Testis (tissue), 3 donors: ENCODE results near the gene SLC7A14. TPM values are rescaled to one million over a fixed set of nuclear protein-coding genes. Genes with fewer than 3 reads are reported as not detected.

Experiments
- DNase-seq: peaks from one replicate; pipeline ENCODE4 v3.0.0-alpha.2; 2019
- H3K27ac ChIP-seq, 2 donors: fragments of 200-600 bp; sonication (generic); one replicate each; pipeline ENCODE4 v1.5.1; 2019
- H3K27me3 ChIP-seq: fragments of 200-600 bp; sonication (generic); one replicate; pipeline ENCODE4 v1.5.1; 2019
- H3K36me3 ChIP-seq: fragments of 200-600 bp; sonication (generic); one replicate; pipeline ENCODE4 v1.5.1; 2017; ENCODE audit warnings: low read depth; ENCODE audit errors: missing control alignments
- H3K4me1 ChIP-seq: fragments of 200-600 bp; sonication (generic); one replicate; pipeline ENCODE4 v1.5.1; 2019
- H3K4me3 ChIP-seq, 2 donors: fragments of 200-600 bp; sonication (generic); one replicate each; pipeline ENCODE4 v1.5.1; 2017 to 2019
- H3K9me3 ChIP-seq: fragments of 200-600 bp; sonication (generic); one replicate; pipeline ENCODE4 v1.5.1; 2017
- CTCF ChIP-seq, 3 experiments: fragments of 450-650 bp in 2 of 3; fragments of 200-600 bp in 1 of 3; sonication (generic) in 1 of 3; IDR thresholded peaks; one replicate each; pipeline ENCODE4 v1.5.1; 2016 to 2019; ENCODE audit warnings: antibody characterized with exemption in 3 of 3, mild to moderate bottlenecking in 2 of 3, moderate library complexity in 1 of 3
- POLR2A ChIP-seq: fragments of 450-650 bp; IDR thresholded peaks from one replicate; pipeline ENCODE4 v1.6.1; 2017; ENCODE audit warnings: antibody characterized with exemption, mild to moderate bottlenecking, moderate library complexity
- WGBS, 2 donors: methylation state at CpG; one replicate each; pipeline ENCODE4 v1.1.5; 2018; 5-methylcytosine and 5-hydroxymethylcytosine counted together
- intact Hi-C: fragments of 100-400 bp; cut with DNase I; formaldehyde crosslinking; loops from one replicate; pipeline ENCODE4 v1.15.1; 2023; ENCODE audit warnings: low total_unique reads
- polyA plus RNA-seq: library from polyadenylated mRNA; stranded (reverse); fragments of 350-450 nt; fragmentation: Illumina TruSeq; extraction: RNeasy Lipid Tissue Mini Kit (QIAGEN cat#74804); gene quantifications from one replicate; pipeline ENCODE4 v1.2.3, GENCODE V29; 2014; ENCODE audit warnings: low read depth, low replicate concordance; ENCODE audit not compliant: insufficient read depth
- total RNA-seq, 2 donors: library from RNA; depleted of rRNA; stranded (reverse); fragments of >200 nt; gene quantifications; one replicate each; pipeline ENCODE4 v1.2.3, GENCODE V29; 2016

SLC7A14 gene
- total and polyA plus RNA-seq, 3 donors from 2014 or later, result 0.15 to 0.31 (median 0.24) TPM

- no peak for DNase-seq
- Histone ChIP-seq H3K4me3 (no peak overlapping the region), H3K36me3 (no peaks in the 10 kb centered on the region), H3K27me3 (no peaks in the 10 kb centered on the region), H3K27ac (no peak overlapping the region), H3K4me1 (no peaks in the 10 kb centered on the region), H3K9me3 (no peaks in the 10 kb centered on the region)
- no peak for TF ChIP-seq POLR2A
- TF ChIP-seq CTCF (IDR thresholded peaks at IDR 0.05), result no peak
- 91 to 96% methylated on average over 7 of the region's 7 CpGs for WGBS, 2 donors
- intact Hi-C loops, result no loop called here
Measured at GRCh38 chr3:170631755-170632488, 46.0 kb upstream of the SLC7A14 start.

- intact Hi-C loops, result no loop called here
- no peak overlapping the region for H3K27ac ChIP-seq
- TF ChIP-seq CTCF (IDR thresholded peaks at IDR 0.05) (no peak), POLR2A (no peak)
- H3K36me3 ChIP-seq, result no peaks in the 10 kb centered on the region
- H3K9me3 ChIP-seq, result no peaks in the 10 kb centered on the region
- no peaks in the 10 kb centered on the region for H3K27me3 ChIP-seq
- peaks cover 3% of the 10 kb centered on the region for H3K4me1 ChIP-seq
- no peak overlapping the region for H3K4me3 ChIP-seq
- 0 to 59% methylated on average over 1 of the region's 1 CpG for WGBS, 2 donors
- no peak for DNase-seq
Measured at GRCh38 chr3:170623524-170623923, 37.6 kb upstream of the SLC7A14 start.

GRCh38 chr3:170622369-170623159, 36.7 kb upstream of the SLC7A14 start:
- intact Hi-C loops, result no loop called here
- no peak overlapping the region for H3K27ac ChIP-seq
- WGBS, 2 donors, result 48 to 49% methylated on average over 3 to 5 of the region's 5 CpGs
- no peaks in the 10 kb centered on the region for H3K9me3 ChIP-seq
- peaks cover 3% of the 10 kb centered on the region for H3K4me1 ChIP-seq
- DNase-seq, result no peak
- TF ChIP-seq POLR2A (no peak), CTCF (IDR thresholded peaks at IDR 0.05) (no peak)
- no peaks in the 10 kb centered on the region for H3K27me3 ChIP-seq
- H3K36me3 ChIP-seq, result no peaks in the 10 kb centered on the region
- no peak overlapping the region for H3K4me3 ChIP-seq

- TF ChIP-seq POLR2A (no peak), CTCF (IDR thresholded peaks at IDR 0.05) (no peak)
- Histone ChIP-seq H3K9me3 (no peaks in the 10 kb centered on the region), H3K27ac (no peak overlapping the region), H3K36me3 (no peaks in the 10 kb centered on the region), H3K4me3 (no peak overlapping the region), H3K27me3 (no peaks in the 10 kb centered on the region), H3K4me1 (peaks cover 3% of the 10 kb centered on the region)
- no peak for DNase-seq
- intact Hi-C loops, result no loop called here
- 88 to 91% methylated on average over 3 to 5 of the region's 5 CpGs for WGBS, 2 donors
Measured at GRCh38 chr3:170621256-170621655, 35.4 kb upstream of the SLC7A14 start.
